Activated gamma-delta T cell (primary cell): ENCODE results near the gene LAMB1.

Experiments
- DNase-seq: peaks from one replicate; lab custom pipeline; 2025; lab: John Stamatoyannopoulos, UW

LAMB1 gene

GRCh38 chr7:107877731-107878382 is 125.1 kb downstream of the LAMB1 start:
- DNase-seq, result no peak

DNA sequence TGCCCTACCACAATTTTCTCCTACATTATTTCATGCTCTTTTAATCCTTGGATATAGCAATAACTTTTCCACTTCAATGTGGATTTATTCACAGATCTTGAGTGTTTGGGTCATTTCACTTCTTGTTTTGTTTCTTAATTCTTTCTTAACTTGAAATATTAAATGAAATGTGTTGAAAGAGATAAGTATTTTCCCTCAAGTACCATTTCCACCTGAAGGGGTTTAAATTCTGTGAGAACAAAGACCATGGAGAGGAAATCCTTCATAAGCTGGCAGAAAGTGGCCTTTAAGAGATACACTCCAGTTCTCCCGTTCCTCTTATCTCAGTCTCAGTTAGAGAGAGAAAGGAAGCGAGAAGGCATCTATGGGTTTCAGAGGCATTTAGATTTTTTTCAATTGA is 126.0 kb downstream of the LAMB1 start:
- no peak for DNase-seq

GRCh38 chr7:107874605-107875446 is 128.1 kb downstream of the LAMB1 start:
- DNase-seq, result no peak

GRCh38 chr7:107874111-107874510 is 128.8 kb downstream of the LAMB1 start:
- no peak for DNase-seq
